HepG2 (cell line): ENCODE data around the gene YBX2. TPM values are rescaled to one million over a fixed set of nuclear protein-coding genes. Genes with fewer than 3 reads are reported as not detected.

Experiments
- ARID3A ChIP-seq: IDR thresholded peaks from 2 replicates; pipeline ENCODE4 v1.6.1; 2012; ENCODE audit warnings: low read depth, low read length, improper control_type of control experiment
- DZIP1 ChIP-seq: sonication (generic); formaldehyde crosslinking; IDR thresholded peaks from 2 replicates; pipeline ENCODE4 v1.5.0; 2020; ENCODE audit warnings: mild to moderate bottlenecking, missing genetic modification reagents
- EHMT2 ChIP-seq: fragments of 200-600 bp; sonication (generic); IDR thresholded peaks from 2 replicates; pipeline ENCODE4 v1.7.0; 2017; ENCODE audit warnings: antibody characterized with exemption, low read depth, low read length, borderline replicate concordance
- FOXO1 ChIP-seq: sonication (generic); formaldehyde crosslinking; IDR thresholded peaks from 2 replicates; pipeline ENCODE4 v1.4.0; 2020; ENCODE audit warnings: missing genetic modification reagents
- GABPB1 ChIP-seq: IDR thresholded peaks from 2 replicates; pipeline ENCODE4 v1.6.1; 2016; ENCODE audit warnings: mild to moderate bottlenecking, missing genetic modification reagents, moderate library complexity, missing compliant biosample characterization
- HMGXB4 ChIP-seq, 2 experiments: sonication (generic) in 1 of 2; formaldehyde crosslinking in 1 of 2; IDR thresholded peaks; 2 replicates each; pipeline versions ENCODE4 v1.4.0 to v1.6.1; 2018 to 2020; ENCODE audit warnings: missing genetic modification reagents in 2 of 2, borderline replicate concordance in 1 of 2, low read depth in 1 of 2, mild to moderate bottlenecking in 1 of 2, missing biosample characterization in 1 of 2
- KLF15 ChIP-seq: sonication (generic); formaldehyde crosslinking; IDR thresholded peaks from 2 replicates; pipeline ENCODE4 v1.8.1; 2023; ENCODE audit warnings: borderline replicate concordance, mild to moderate bottlenecking, inconsistent platforms, missing genetic modification reagents, mixed read lengths
- MBNL3 ChIP-seq: fragments of 250-450 bp; sonication (Bioruptor Pico); conservative IDR thresholded peaks from 2 replicates; pipeline ENCODE4 v1.8.0; 2022; ENCODE audit warnings: mild to moderate bottlenecking, inconsistent platforms
- MIER3 ChIP-seq: IDR thresholded peaks from 2 replicates; pipeline ENCODE4 v1.6.1; 2016; ENCODE audit warnings: missing compliant biosample characterization, borderline replicate concordance
- NFATC3 ChIP-seq: sonication (generic); formaldehyde crosslinking; IDR thresholded peaks from 2 replicates; pipeline ENCODE4 v1.5.1; 2020; ENCODE audit warnings: mild to moderate bottlenecking, missing genetic modification reagents
- SNAPC2 ChIP-seq: sonication (generic); formaldehyde crosslinking; IDR thresholded peaks from 2 replicates; pipeline ENCODE4 v1.8.1; 2022; ENCODE audit warnings: mild to moderate bottlenecking, missing genetic modification reagents
- SRY ChIP-seq: sonication (generic); formaldehyde crosslinking; IDR thresholded peaks from 2 replicates; pipeline ENCODE4 v1.8.0; 2022; ENCODE audit warnings: mild to moderate bottlenecking, missing genetic modification reagents
- TFDP1 ChIP-seq: IDR thresholded peaks from 2 replicates; pipeline ENCODE4 v1.6.1; 2016; ENCODE audit warnings: missing compliant biosample characterization, missing genetic modification reagents, borderline replicate concordance
- ZBTB7A ChIP-seq: sonication (generic); formaldehyde crosslinking; IDR thresholded peaks from 2 replicates; pipeline ENCODE4 v1.8.0; 2022; ENCODE audit warnings: mild to moderate bottlenecking, missing genetic modification reagents
- ZFX ChIP-seq: sonication (generic); formaldehyde crosslinking; IDR thresholded peaks from 2 replicates; pipeline ENCODE4 v1.4.0; 2020; ENCODE audit warnings: mild to moderate bottlenecking, low read depth, missing genetic modification reagents, moderate library complexity
- ZGPAT ChIP-seq: IDR thresholded peaks from 2 replicates; pipeline ENCODE4 v1.6.1; 2016; ENCODE audit warnings: mild to moderate bottlenecking
- ZNF558 ChIP-seq: sonication (generic); formaldehyde crosslinking; IDR thresholded peaks from 2 replicates; pipeline ENCODE4 v1.9.0; 2022; ENCODE audit warnings: mild to moderate bottlenecking, missing genetic modification reagents, borderline replicate concordance
- ZNF570 ChIP-seq: sonication (generic); formaldehyde crosslinking; IDR thresholded peaks from 2 replicates; pipeline ENCODE4 v1.4.0; 2020; ENCODE audit warnings: mild to moderate bottlenecking, missing genetic modification reagents, borderline replicate concordance
- ZNF629 ChIP-seq: sonication (generic); formaldehyde crosslinking; conservative IDR thresholded peaks from 2 replicates; pipeline ENCODE4 v1.5.0; 2020; ENCODE audit warnings: missing genetic modification reagents
- polyA plus RNA-seq, 8 experiments: library from polyadenylated mRNA; depleted of rRNA in 3 of 8; stranded (reverse) in 7 of 8; unstranded in 1 of 8; fragments of >200 nt; fragmentation: Illumina TruSeq in 4 of 8; extraction: Trizol in 4 of 8; gene quantifications; 2 replicates each; pipeline versions ENCODE4 v1.2.1 to v1.2.3, GENCODE V29; 2011 to 2016; ENCODE audit warnings: low read depth in 4 of 8, missing spikeins in 1 of 8, mixed read lengths in 1 of 8; ENCODE audit not compliant: insufficient read depth in 1 of 8
- total RNA-seq, 5 experiments: library from RNA; depleted of rRNA; stranded (reverse); fragments of >200 nt; fragmentation: Illumina TruSeq; extraction: Trizol; gene quantifications; 2 replicates each; pipeline ENCODE4 v1.2.3, GENCODE V29; 2016; ENCODE audit warnings: low read depth in 1 of 5

The YBX2 gene
- total and polyA plus RNA-seq, 2 of the 13 experiments (the other 11 are each of a cell fraction or from before 2014, with no cell fraction given) = 0.12 to 0.22 TPM

GRCh38 chr17:7281953-7282751 is 12.3 kb downstream of the YBX2 start (continued):
- no peak for TF ChIP-seq ZNF629
- peak; percentile 64 for TF ChIP-seq GABPB1 (CRISPR knock-in tag)
- TF ChIP-seq ZGPAT = peak; percentile 29; the same call in 1 of the 2 replicates
- no peak for TF ChIP-seq FOXO1 (CRISPR knock-in tag)
- TF ChIP-seq MBNL3 = no peak
- no peak for TF ChIP-seq ZNF570 (CRISPR knock-in tag)
- TF ChIP-seq SNAPC2 (CRISPR knock-in tag) = 0 out of 2 replicates have a peak, but pooled peaks have one; percentile 55
- no peak for TF ChIP-seq NFATC3 (CRISPR knock-in tag)
- no peak for TF ChIP-seq DZIP1 (CRISPR knock-in tag)
- 0 out of 2 replicates have a peak, but pooled peaks have one; percentile 57 for TF ChIP-seq ZBTB7A (CRISPR knock-in tag)
- TF ChIP-seq HMGXB4 (CRISPR knock-in tag; IDR thresholded peaks at IDR 0.05; ENCODE audit: borderline replicate concordance in 1 of 2, low read depth in 1 of 2) = peak in 1 of 2 experiments; percentile 49; a peak in 1 of 4 replicates
- TF ChIP-seq ZFX (CRISPR knock-in tag) = peak; percentile 23; the same call in 1 of the 2 replicates
- TF ChIP-seq SRY (CRISPR knock-in tag) = 0 out of 2 replicates have a peak, but pooled peaks have one; percentile 44
- peak; percentile 36; the same call in 1 of the 2 replicates for TF ChIP-seq TFDP1 (CRISPR knock-in tag)
- TF ChIP-seq KLF15 (CRISPR knock-in tag) = 0 out of 2 replicates have a peak, but pooled peaks have one; percentile 31
- TF ChIP-seq EHMT2 = no peak
- TF ChIP-seq ARID3A = no peak
- no peak for TF ChIP-seq MIER3
- no peak for TF ChIP-seq ZNF558 (CRISPR knock-in tag)
